ENCODE results near the gene PAK4. TPM values are rescaled to one million over a fixed set of nuclear protein-coding genes. Genes with fewer than 3 reads are reported as not detected.

The PAK4 gene
- total RNA-seq, 5 donors from 2014 or later (not counting 1 experiment from before 2014, with no cell fraction given) = 8.6 to 16.8 (median 12.9) TPM

GRCh38 chr19:39165857-39166256 is 40.3 kb downstream of the PAK4 start:
- Mint-ChIP-seq H3K9me3 (no peaks in the 10 kb centered on the region), H3K4me1 (peaks cover 0 to 6% (median 3%) of the 10 kb centered on the region in 3 donors), H3K36me3 (peaks cover 8% of the 10 kb centered on the region), H3K4me3 (no peak overlapping the region), H3K27ac (no peak overlapping the region), H3K27me3 (no peaks in the 10 kb centered on the region)
- no peak overlapping the region for H3K4me3 ChIP-seq (ENCODE audit: control insufficient read depth in 1 of 2, extremely low read depth in 1 of 2, low read length in 1 of 2)
- no peaks in the 10 kb centered on the region for H3K27me3 ChIP-seq (replicated peaks in 1 of 2; ENCODE audit: control insufficient read depth in 2 of 2, extremely low read depth in 1 of 2, insufficient read depth in 2 of 2, low read length in 1 of 2)
- CTCF ChIA-PET = interaction anchor here in 1 of 2 donors (0.5 kb wide), 1 partner anchor 8 kb away, joined by 4 read pairs; no protein-coding TSS in a partner anchor
- WGBS (ENCODE audit: insufficient coverage) = 96% methylated on average over 4 of the region's 7 CpGs
- H3K36me3 ChIP-seq (ENCODE audit: control insufficient read depth in 2 of 2, extremely low read depth in 1 of 2, insufficient read depth in 1 of 2, low read length in 1 of 2) = peaks cover 7 to 13% of the 10 kb centered on the region in 2 donors
- no peak overlapping the region for H3K27ac ChIP-seq (ENCODE audit: low read length)
- H3K9me3 ChIP-seq = no peaks in the 10 kb centered on the region
- ATAC-seq (replicated peaks in 1 of 4) (no peak), DNase-seq (no peak)
- no peaks in the 10 kb centered on the region for H3K4me1 ChIP-seq (ENCODE audit: control insufficient read depth in 1 of 2, extremely low read depth in 1 of 2, insufficient read depth in 2 of 2, low read length in 2 of 2)
- POLR2A ChIA-PET = no interaction called here

GRCh38 chr19:39166571-39167391 is 41.2 kb downstream of the PAK4 start:
- no peak overlapping the region for H3K4me3 Mint-ChIP-seq
- no peaks in the 10 kb centered on the region for H3K9me3 ChIP-seq
- H3K4me1 ChIP-seq (ENCODE audit: control insufficient read depth in 1 of 2, extremely low read depth in 1 of 2, insufficient read depth in 2 of 2, low read length in 2 of 2) = no peaks in the 10 kb centered on the region
- H3K36me3 Mint-ChIP-seq = peaks cover 8% of the 10 kb centered on the region
- H3K27me3 ChIP-seq (replicated peaks in 1 of 2; ENCODE audit: control insufficient read depth in 2 of 2, extremely low read depth in 1 of 2, insufficient read depth in 2 of 2, low read length in 1 of 2) = no peaks in the 10 kb centered on the region
- H3K4me3 ChIP-seq (ENCODE audit: control insufficient read depth in 1 of 2, extremely low read depth in 1 of 2, low read length in 1 of 2) = no peak overlapping the region
- H3K36me3 ChIP-seq (ENCODE audit: control insufficient read depth in 2 of 2, extremely low read depth in 1 of 2, insufficient read depth in 1 of 2, low read length in 1 of 2) = peaks cover 7 to 16% of the 10 kb centered on the region in 2 donors
- H3K27me3 Mint-ChIP-seq = no peaks in the 10 kb centered on the region
- ChIA-PET POLR2A (no interaction called here), CTCF (interaction anchor here in 1 of 2 donors (0.5 kb wide), 1 partner anchor 9 kb away, joined by 4 read pairs; no protein-coding TSS in a partner anchor)
- no peaks in the 10 kb centered on the region for H3K9me3 Mint-ChIP-seq
- H3K27ac ChIP-seq (ENCODE audit: low read length) = no peak overlapping the region
- no peak for DNase-seq
- H3K4me1 Mint-ChIP-seq = peaks cover 0 to 6% (median 3%) of the 10 kb centered on the region in 3 donors
- WGBS (ENCODE audit: insufficient coverage) = 96% methylated on average over 20 of the region's 24 CpGs
- H3K27ac Mint-ChIP-seq = no peak overlapping the region
- ATAC-seq (replicated peaks in 1 of 4) = no peak

GRCh38 chr19:39167461-39168257 is 42.1 kb downstream of the PAK4 start:
- Mint-ChIP-seq H3K27ac (no peak overlapping the region), H3K27me3 (no peaks in the 10 kb centered on the region), H3K4me3 (no peak overlapping the region), H3K9me3 (no peaks in the 10 kb centered on the region), H3K36me3 (peaks cover 8% of the 10 kb centered on the region), H3K4me1 (peaks cover 0 to 3% (median 1%) of the 10 kb centered on the region in 3 donors)
- ChIA-PET CTCF (interaction anchor here in 1 of 2 donors (0.7 kb wide), 1 partner anchor 1317 kb away, joined by 4 read pairs; no protein-coding TSS in a partner anchor), POLR2A (no interaction called here)
- H3K9me3 ChIP-seq = no peaks in the 10 kb centered on the region
- WGBS (ENCODE audit: insufficient coverage) = 98% methylated on average over 15 of the region's 25 CpGs
- H3K36me3 ChIP-seq (ENCODE audit: control insufficient read depth in 2 of 2, extremely low read depth in 1 of 2, insufficient read depth in 1 of 2, low read length in 1 of 2) = peaks cover 7 to 21% of the 10 kb centered on the region in 2 donors
- no peaks in the 10 kb centered on the region for H3K4me1 ChIP-seq (ENCODE audit: control insufficient read depth in 1 of 2, extremely low read depth in 1 of 2, insufficient read depth in 2 of 2, low read length in 2 of 2)
- no peaks in the 10 kb centered on the region for H3K27me3 ChIP-seq (replicated peaks in 1 of 2; ENCODE audit: control insufficient read depth in 2 of 2, extremely low read depth in 1 of 2, insufficient read depth in 2 of 2, low read length in 1 of 2)
- no peak overlapping the region for H3K4me3 ChIP-seq (ENCODE audit: control insufficient read depth in 1 of 2, extremely low read depth in 1 of 2, low read length in 1 of 2)
- DNase-seq (no peak), ATAC-seq (replicated peaks in 1 of 4) (no peak)
- no peak overlapping the region for H3K27ac ChIP-seq (ENCODE audit: low read length)

GRCh38 chr19:39168258-39169142 is 42.9 kb downstream of the PAK4 start:
- no peak overlapping the region for H3K27ac Mint-ChIP-seq

GRCh38 chr19:39169143-39169810 is 43.7 kb downstream of the PAK4 start:
- no peaks in the 10 kb centered on the region for H3K4me1 Mint-ChIP-seq
- H3K27ac Mint-ChIP-seq = no peak overlapping the region
- Histone ChIP-seq H3K4me3 (ENCODE audit: control insufficient read depth in 1 of 2, extremely low read depth in 1 of 2, low read length in 1 of 2) (no peak overlapping the region), H3K4me1 (ENCODE audit: control insufficient read depth in 1 of 2, extremely low read depth in 1 of 2, insufficient read depth in 2 of 2, low read length in 2 of 2) (no peaks in the 10 kb centered on the region), H3K27ac (ENCODE audit: low read length) (no peak overlapping the region), H3K36me3 (ENCODE audit: control insufficient read depth in 2 of 2, extremely low read depth in 1 of 2, insufficient read depth in 1 of 2, low read length in 1 of 2) (peaks cover 7 to 24% of the 10 kb centered on the region in 2 donors), H3K27me3 (replicated peaks in 1 of 2; ENCODE audit: control insufficient read depth in 2 of 2, extremely low read depth in 1 of 2, insufficient read depth in 2 of 2, low read length in 1 of 2) (no peaks in the 10 kb centered on the region), H3K9me3 (no peaks in the 10 kb centered on the region)
- 95% methylated on average over 30 of the region's 36 CpGs for WGBS (ENCODE audit: insufficient coverage)
- no peaks in the 10 kb centered on the region for H3K9me3 Mint-ChIP-seq
- ChIA-PET CTCF (no interaction called here), POLR2A (no interaction called here)
- DNase-seq (no peak), ATAC-seq (replicated peaks in 1 of 4) (no peak)
- no peak overlapping the region for H3K4me3 Mint-ChIP-seq
- H3K27me3 Mint-ChIP-seq = no peaks in the 10 kb centered on the region
- H3K36me3 Mint-ChIP-seq = peaks cover 8% of the 10 kb centered on the region

More at GRCh38 chr19:39168258-39169142, 42.9 kb downstream of the PAK4 start:
- H3K36me3 ChIP-seq (ENCODE audit: control insufficient read depth in 2 of 2, extremely low read depth in 1 of 2, insufficient read depth in 1 of 2, low read length in 1 of 2) = peaks cover 7 to 21% of the 10 kb centered on the region in 2 donors
- no peaks in the 10 kb centered on the region for H3K4me1 ChIP-seq (ENCODE audit: control insufficient read depth in 1 of 2, extremely low read depth in 1 of 2, insufficient read depth in 2 of 2, low read length in 2 of 2)
- no peaks in the 10 kb centered on the region for H3K27me3 Mint-ChIP-seq
- H3K9me3 ChIP-seq = no peaks in the 10 kb centered on the region
- H3K36me3 Mint-ChIP-seq = peaks cover 8% of the 10 kb centered on the region
- ChIA-PET POLR2A (no interaction called here), CTCF (no interaction called here)
- H3K4me1 Mint-ChIP-seq = no peaks in the 10 kb centered on the region
- H3K27me3 ChIP-seq (replicated peaks in 1 of 2; ENCODE audit: control insufficient read depth in 2 of 2, extremely low read depth in 1 of 2, insufficient read depth in 2 of 2, low read length in 1 of 2) = no peaks in the 10 kb centered on the region
- no peaks in the 10 kb centered on the region for H3K9me3 Mint-ChIP-seq
- H3K4me3 ChIP-seq (ENCODE audit: control insufficient read depth in 1 of 2, extremely low read depth in 1 of 2, low read length in 1 of 2) = no peak overlapping the region
- no peak overlapping the region for H3K4me3 Mint-ChIP-seq
- DNase-seq = no peak
- H3K27ac ChIP-seq (ENCODE audit: low read length) = no peak overlapping the region
- ATAC-seq (replicated peaks in 1 of 4) = no peak
- WGBS (ENCODE audit: insufficient coverage) = 95% methylated on average over 18 of the region's 23 CpGs
